ENCODE measurements around the gene BTG2. TPM values are rescaled to one million over a fixed set of nuclear protein-coding genes. Genes with fewer than 3 reads are reported as not detected.
A peak's percentile ranks its signal among the peaks of the same experiment; 100 is the strongest.

BTG2 gene
- total and polyA plus RNA-seq, 2 experiments from 2014 or later: 6.3 to 9.1 TPM

DNA sequence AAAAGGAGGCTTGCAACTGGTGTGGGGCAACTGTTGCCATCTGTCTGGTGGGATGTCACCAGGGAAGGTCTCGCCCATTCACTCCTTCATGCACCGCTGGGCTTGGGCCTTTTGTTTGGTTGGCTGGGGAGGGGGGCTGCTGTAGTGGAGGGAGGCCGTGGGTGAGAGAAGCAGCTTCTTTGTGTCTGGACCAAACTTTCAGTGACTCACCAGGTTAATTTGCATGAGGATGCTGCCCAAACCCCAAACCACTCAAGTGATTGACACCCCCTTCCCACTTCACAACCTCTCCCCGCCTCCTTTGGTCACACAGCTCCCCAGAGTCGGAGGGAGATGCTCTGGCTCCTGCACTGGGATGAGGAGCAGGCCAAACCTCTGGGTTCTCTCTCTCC is 19.7 kb downstream of the BTG2 start:
- Histone ChIP-seq H3F3A (replicated peaks; ENCODE audit: low read depth) (peaks cover 6% of the 10 kb centered on the region; the same call in 1 of the 2 replicates), H4K20me1 (replicated peaks; ENCODE audit: insufficient read depth) (no peaks in the 10 kb centered on the region), H3K9me2 (ENCODE audit: insufficient read depth) (no peaks in the 10 kb centered on the region), H3K36me3 (ENCODE audit: insufficient read depth) (no peaks in the 10 kb centered on the region), H3K27me3 (ENCODE audit: insufficient read depth) (peaks cover 67% of the 10 kb centered on the region), H3K4me2 (peak overlapping the region; percentile 77), H3K4me3 (peak overlapping the region; percentile 34; the same call in 1 of the 2 replicates), H2AFZ (peak overlapping the region; percentile 91; the same call in 1 of the 2 replicates), H3K27ac (ENCODE audit: low read depth) (no peak overlapping the region), H3K79me2 (replicated peaks; ENCODE audit: insufficient read depth) (no peaks in the 10 kb centered on the region), H3K4me1 (ENCODE audit: insufficient read depth) (peaks cover 37% of the 10 kb centered on the region)
- DNase-seq (ENCODE audit: low spot score) (peak; percentile 70), ATAC-seq (peak; percentile 2)
- Mint-ChIP-seq H3K4me3 (no peak overlapping the region), H3K9me3 (no peaks in the 10 kb centered on the region), H3K4me1 (peaks cover 70% of the 10 kb centered on the region), H3K27ac (no peak overlapping the region), H3K36me3 (ENCODE audit: low read depth) (no peaks in the 10 kb centered on the region), H3K27me3 (ENCODE audit: insufficient read depth, low read depth, poor library complexity) (peaks cover 23% of the 10 kb centered on the region)
- no peak for TF ChIP-seq CREB1 (CRISPR knock-in tag; IDR thresholded peaks at IDR 0.05; ENCODE audit: low read depth)
- TF ChIP-seq STAT1 (IDR thresholded peaks at IDR 0.05; ENCODE audit: unreplicated experiment): no peak
- no peak for TF ChIP-seq NANOG (IDR thresholded peaks at IDR 0.05; ENCODE audit: borderline replicate concordance)
- no peak for TF ChIP-seq POLR2AphosphoS5 (IDR thresholded peaks at IDR 0.05; ENCODE audit: low read depth)
- TF ChIP-seq ZNF114 (CRISPR knock-in tag; IDR thresholded peaks at IDR 0.05): no peak
- TF ChIP-seq EZH2phosphoT487 (IDR thresholded peaks at IDR 0.05; ENCODE audit: unreplicated experiment): no peak
- TF ChIP-seq JUNB (IDR thresholded peaks at IDR 0.05; ENCODE audit: unreplicated experiment): no peak
- no peak for TF ChIP-seq ZNF331 (CRISPR knock-in tag; IDR thresholded peaks at IDR 0.05; ENCODE audit: low read depth)
- TF ChIP-seq, protein P1, sequence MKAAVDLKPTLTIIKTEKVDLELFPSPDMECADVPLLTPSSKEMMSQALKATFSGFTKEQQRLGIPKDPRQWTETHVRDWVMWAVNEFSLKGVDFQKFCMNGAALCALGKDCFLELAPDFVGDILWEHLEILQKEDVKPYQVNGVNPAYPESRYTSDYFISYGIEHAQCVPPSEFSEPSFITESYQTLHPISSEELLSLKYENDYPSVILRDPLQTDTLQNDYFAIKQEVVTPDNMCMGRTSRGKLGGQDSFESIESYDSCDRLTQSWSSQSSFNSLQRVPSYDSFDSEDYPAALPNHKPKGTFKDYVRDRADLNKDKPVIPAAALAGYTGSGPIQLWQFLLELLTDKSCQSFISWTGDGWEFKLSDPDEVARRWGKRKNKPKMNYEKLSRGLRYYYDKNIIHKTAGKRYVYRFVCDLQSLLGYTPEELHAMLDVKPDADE (IDR thresholded peaks at IDR 0.05): no peak
- TF ChIP-seq REST (IDR thresholded peaks at IDR 0.05; ENCODE audit: unreplicated experiment): no peak
- TF ChIP-seq, protein P2, sequence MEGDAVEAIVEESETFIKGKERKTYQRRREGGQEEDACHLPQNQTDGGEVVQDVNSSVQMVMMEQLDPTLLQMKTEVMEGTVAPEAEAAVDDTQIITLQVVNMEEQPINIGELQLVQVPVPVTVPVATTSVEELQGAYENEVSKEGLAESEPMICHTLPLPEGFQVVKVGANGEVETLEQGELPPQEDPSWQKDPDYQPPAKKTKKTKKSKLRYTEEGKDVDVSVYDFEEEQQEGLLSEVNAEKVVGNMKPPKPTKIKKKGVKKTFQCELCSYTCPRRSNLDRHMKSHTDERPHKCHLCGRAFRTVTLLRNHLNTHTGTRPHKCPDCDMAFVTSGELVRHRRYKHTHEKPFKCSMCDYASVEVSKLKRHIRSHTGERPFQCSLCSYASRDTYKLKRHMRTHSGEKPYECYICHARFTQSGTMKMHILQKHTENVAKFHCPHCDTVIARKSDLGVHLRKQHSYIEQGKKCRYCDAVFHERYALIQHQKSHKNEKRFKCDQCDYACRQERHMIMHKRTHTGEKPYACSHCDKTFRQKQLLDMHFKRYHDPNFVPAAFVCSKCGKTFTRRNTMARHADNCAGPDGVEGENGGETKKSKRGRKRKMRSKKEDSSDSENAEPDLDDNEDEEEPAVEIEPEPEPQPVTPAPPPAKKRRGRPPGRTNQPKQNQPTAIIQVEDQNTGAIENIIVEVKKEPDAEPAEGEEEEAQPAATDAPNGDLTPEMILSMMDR (conservative IDR thresholded peaks at IDR 0.05; ENCODE audit: low read depth in 2 of 2): no peak
- TF ChIP-seq EZH2 (IDR thresholded peaks at IDR 0.05; ENCODE audit: low read depth, unreplicated experiment): no peak
- TF ChIP-seq ZNF462 (CRISPR knock-in tag; IDR thresholded peaks at IDR 0.05): no peak
